Measurements from ENCODE around the gene TKT.

The TKT gene

DNA sequence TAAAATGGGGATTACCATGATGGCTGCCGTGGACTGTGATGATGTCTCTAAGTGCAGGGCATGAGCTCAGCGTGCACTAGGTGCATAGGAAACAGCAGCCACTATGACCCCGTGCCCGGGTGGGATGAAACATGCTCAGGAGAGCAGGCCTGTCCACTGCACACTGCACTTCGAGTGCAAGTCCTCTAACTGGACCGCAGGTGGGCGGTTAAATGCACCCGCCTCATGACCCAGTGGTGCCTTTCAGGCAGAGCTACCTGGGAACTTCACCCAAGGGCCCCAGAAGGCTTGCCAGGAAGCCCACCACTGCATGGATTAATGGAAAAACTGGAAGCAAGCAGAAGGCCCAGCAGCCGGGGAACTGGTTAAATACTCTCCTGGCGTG is 60.8 kb downstream of the TKT start:
- DNase-seq, result no peak

DNA sequence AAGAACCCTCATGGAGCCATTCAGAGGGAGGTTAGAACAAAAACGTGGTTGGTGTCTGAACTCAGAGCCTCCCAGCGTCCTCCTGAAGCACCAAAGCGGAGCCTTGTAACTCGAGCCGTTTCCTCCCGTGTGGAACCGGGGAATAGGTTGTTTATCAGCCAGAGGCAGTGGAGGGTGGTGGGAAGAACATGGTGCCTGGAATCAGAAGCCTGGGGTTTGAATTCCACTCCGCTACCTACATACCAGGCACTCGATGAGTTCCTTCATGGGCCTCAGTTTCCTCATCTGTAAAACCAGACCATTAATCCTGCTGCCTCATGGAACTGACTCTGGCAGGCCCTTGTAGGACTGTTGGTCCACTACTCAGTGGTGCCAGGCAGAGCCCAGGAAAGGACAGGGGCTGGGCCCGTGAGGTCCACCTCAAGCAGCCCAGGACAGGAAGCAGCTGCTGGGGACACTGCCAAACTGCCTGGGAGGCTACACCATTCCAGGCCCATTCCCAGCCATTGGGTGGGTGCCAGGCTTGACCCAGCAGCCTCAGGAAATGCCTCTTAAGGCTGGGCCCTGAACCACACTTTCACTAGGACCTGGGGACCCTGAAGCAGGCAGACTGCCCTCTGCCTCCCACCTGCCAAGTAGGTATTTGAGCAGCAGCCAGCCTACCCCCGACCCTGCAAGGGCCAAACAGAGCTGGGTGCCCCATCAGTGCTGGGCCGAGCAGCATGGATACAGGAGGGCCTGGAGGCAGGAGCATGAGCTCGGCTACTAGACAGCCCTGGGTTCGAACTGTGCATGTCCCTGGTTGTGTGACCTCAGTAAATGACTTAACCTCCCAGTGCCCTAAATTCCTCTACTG is 61.4 kb downstream of the TKT start:
- DNase-seq, result no peak

DNA sequence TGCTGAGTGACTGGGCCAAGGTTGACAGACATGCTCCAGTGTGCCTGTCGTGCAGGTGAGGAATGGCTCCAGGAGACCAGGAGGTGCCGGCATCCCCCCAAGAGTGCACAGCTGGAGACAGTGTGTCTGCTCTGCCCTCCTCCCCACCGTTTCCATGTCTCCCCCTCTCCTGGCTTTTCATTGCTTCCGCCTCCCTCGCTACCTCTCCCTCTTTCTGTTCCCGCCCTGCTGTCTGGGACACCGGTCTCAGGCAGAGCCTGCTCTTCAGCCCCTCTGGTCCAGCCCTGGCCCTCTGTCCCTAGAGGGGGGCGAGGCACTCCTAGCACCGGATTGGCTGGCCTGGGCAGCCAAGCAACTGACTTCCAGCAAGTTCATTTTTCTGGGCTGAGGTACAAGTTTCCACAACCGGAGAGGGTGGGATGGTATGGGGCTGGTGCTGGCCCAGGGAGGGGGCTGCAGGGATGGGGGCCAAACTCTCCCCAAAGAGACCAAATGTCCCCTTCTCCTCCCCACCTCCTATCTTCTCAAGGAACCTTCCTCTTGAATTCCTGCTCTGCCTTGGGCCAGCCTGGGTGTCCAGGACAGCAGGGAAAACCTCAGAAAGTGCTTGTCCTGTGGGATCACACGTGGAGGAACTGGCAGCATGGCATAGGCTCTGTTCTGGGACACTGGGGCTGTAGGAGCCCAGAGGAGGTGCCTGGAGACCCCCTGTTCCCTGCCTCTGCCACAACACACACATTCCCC is 62.2 kb downstream of the TKT start:
- no peak for DNase-seq

DNA sequence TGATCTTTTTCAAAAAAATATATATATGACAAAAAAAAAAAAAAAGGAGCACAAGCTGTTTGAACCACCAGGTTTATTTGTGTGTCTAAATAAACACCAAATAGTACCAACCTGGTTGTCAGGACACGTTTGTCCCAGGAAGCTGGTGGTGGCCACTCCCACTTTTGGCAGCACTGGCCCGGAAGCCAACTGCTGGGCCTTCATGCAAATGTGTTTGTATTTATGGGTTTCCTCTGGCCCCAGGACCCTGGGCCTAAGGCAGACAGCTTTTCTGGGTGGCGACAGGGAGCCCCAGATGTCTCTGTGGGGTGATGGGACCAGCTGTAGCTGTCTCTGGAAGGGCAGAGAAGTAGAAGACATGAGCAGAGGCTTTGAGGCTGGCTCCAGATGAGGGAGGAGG is 63.2 kb downstream of the TKT start:
- DNase-seq, result no peak

DNA sequence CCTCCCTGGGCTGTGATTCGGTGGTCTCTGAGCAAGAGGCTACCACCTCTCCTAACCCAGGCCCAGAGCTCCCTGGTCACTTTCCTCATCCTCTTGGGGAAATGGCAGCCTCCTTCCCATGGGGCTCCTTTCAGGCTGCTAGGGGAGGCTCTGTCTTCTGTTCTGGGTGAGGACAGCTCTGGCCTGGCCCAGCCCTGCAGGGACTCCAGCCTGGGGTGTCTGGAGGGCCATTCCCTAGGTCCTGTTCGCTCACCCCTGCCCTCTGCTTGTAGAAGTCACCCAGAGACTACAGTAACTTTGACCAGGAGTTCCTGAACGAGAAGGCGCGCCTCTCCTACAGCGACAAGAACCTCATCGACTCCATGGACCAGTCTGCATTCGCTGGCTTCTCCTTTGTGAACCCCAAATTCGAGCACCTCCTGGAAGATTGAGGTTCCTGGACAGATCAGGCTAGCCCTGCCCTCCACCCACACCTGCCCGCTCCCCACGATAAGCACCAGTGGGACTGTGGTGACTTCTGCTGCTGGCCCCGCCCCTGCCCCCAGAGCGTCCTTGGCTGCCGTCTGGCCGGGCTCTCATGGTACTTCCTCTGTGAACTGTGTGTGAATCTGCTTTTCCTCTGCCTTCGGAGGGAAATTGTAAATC is 63.9 kb downstream of the TKT start:
- no peak for DNase-seq

DNA sequence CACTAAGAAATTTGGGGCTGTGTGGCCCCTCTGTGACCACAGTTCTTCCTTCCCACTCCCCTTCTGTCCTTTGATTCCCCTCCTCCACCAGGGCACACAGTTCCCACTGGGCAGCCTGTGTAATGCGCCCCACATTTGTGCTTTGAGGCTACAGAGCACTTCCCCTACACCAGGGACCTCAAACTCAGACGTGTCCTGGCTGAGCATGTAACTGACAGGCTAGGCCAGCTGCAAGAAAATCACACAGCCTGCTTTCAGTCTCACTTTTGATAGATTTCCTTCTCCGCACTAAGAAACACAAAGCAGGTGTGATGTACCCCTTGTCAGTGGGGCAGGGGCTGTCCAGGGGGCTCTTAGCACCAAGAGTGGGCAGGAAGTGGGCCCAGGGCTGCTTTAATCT is 65.2 kb downstream of the TKT start:
- DNase-seq, result no peak

DNA sequence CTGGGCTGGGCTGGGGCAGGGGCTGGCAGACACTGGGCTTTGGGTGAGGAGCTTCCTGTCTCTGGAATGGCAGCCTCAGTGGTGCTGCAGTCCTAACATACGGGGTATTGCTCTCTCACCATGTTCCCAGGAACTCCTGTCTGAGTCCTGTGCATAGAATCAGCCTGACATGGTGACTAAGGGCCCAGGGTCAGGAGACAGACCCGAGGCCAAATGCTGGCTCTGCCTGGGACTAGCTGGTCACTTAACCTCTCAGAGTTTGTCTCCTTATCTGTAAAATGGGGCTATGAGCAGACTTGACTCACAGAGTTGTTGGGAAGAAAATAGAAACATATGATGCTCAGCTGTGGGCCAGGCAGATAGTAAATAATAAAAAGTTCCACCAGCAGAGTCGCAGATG is 66.5 kb downstream of the TKT start:
- no peak for DNase-seq

DNA sequence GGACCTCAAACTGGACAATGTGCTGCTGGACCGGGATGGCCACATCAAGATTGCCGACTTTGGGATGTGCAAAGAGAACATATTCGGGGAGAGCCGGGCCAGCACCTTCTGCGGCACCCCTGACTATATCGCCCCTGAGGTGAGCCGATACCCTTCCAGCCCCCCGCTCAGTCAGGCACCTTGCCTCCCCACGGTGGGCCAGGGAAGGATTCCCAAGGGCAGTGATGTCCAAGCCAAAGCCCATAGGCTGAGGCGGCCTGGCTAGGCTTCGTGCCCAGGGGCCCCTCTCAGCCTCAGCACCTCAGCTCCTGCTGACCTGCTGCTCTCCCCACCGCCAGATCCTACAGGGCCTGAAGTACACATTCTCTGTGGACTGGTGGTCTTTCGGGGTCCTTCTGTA is 67.1 kb downstream of the TKT start:
- no peak for DNase-seq

DNA sequence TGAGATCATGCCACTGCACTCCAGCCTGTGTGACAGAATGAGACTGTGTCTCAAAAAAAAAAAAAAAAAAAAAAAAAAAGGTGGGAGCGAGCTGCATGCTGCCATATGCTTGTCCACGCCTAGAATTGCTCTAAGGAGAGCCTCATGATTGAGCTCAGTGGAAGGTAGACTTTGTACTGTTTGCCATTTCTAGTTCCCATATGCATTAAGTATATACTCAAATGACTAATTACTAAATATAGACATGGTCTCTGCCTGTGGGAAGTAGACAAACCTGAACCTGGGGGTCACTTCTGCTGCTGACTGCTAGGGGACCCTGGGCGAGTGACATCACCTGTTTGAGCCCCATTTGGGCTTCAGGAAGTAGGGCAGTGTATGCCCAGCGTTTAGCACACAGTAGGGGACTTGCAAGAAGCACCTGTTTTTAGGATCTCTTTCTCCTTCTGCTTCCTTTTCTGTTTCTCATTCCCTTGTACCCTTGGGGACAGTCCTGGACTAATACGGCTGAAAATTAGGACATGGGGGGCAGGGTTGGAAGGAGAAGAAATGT is 67.6 kb downstream of the TKT start:
- DNase-seq, result no peak

DNA sequence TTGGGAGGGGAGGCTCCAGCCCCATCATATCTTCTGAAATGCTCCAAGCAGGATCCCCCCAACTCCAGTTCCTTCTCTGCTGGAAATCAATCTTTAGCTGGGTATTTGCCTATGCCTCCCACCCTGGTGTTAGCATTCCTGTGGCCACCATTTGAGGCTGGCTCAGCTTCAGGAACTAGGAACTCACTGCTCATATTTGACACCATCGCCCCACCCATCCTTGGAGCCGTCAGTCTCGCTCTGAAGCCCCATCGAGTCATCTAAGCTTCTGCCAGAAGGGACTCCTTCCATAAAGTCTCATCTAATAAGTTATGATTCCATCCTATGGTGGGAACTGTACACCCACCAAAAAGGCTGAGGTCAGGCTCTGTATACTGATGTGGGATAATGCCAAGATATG is 68.4 kb downstream of the TKT start:
- no peak for DNase-seq

DNA sequence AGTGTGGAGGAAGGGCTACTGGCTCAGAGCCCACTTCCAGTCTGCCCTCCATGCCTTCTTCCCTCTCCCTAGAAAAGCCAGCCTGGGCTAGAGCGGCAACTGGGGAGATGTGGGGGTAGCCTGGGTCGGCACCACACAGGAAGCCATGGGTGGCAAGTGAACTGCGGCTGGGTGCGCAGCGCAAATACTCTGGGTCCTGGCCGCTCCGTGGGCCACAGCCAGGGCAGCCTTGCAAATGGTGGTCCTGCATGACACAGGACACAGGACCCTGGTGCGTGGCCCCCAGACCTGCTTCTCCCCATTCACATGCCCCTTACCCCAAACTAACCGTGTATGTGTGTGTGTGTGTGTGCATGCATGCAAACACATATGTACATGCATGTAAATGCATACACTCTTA is 69.1 kb downstream of the TKT start:
- DNase-seq, result no peak

DNA sequence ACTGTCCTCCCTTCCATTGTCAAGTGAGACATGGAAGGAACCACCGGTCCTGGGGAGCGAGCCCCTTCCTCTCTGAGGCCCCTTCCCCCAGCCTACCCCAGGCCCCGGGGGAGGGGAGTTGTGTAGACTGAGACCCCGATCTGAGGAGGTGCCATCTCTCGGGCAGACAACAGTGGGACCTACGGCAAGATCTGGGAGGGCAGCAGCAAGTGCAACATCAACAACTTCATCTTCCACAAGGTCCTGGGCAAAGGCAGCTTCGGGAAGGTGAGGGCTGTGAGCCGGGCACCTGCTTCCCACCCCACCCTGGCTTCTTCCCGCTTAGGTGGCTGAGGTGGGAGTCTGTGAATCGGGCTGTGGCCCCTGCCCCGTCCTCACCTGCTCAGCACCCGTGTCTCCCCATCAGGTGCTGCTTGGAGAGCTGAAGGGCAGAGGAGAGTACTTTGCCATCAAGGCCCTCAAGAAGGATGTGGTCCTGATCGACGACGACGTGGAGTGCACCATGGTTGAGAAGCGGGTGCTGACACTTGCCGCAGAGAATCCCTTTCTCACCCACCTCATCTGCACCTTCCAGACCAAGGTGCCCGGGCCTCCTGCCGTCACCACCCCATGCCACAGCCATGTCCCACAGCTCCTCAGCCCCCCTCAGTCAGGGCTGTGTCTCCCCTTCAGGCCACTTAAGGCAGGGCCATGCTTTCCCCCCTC is 69.9 kb downstream of the TKT start:
- DNase-seq, result no peak

DNA sequence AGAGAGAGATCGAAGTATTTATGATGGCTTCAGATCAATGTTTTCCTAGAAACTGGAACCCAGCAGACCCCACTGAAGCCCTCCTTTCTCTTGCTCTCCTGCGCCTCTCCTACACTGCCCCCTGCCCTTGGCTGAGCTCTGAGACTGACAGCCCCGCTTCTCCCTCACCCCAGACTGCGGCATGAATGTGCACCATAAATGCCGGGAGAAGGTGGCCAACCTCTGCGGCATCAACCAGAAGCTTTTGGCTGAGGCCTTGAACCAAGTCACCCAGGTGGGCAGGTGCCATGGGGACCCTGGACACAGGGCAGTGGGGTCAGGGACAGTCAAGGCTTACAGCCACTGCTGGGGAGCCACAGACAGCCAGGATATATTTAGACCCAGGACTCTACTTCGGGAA is 71.1 kb downstream of the TKT start:
- no peak for DNase-seq

DNA sequence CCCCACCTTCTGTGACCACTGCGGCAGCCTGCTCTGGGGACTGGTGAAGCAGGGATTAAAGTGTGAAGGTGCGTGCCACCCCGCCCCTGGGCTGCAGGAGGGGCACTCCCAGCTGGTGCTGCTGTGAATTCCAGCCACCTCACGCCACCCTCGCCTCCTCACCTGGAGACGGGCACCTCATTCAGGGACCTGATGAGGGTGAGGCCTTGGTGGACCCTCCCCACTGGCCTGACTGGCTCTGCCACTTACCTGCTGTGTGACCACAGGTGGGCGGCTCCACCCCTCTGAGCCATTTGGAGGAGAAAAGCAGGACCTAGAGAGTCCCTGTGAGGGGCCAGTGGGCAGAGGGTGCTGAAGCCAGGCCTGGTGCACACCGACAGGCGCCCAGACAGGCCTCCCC is 72.3 kb downstream of the TKT start:
- no peak for DNase-seq

DNA sequence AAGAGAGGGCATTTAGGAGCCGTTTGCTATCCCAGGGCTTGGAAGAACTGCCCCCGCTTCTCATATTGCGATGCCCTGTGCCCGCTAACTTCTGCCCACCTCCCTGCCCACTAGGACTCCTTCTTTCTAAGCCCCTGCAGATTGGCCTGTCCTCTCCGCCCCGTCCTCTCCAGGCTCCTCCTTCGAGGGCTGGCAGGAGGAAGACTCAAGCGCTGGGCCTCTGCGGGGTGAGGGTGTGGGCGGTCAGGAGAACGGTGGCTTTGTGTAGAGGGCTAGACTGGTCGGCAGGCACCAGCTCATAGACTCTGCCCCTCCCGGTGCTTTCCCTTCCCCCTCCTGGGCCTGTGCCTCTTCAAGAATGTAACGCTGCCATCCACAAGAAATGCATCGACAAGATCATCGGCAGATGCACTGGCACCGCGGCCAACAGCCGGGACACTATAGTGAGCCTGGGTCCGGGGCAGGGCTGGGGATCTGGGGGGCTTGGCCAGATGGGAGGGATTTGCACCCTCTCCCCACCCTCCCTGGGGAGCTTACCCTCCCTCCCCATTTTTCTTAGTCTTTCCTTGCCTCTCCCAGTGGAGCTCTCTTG is 73.0 kb downstream of the TKT start:
- no peak for DNase-seq

DNA sequence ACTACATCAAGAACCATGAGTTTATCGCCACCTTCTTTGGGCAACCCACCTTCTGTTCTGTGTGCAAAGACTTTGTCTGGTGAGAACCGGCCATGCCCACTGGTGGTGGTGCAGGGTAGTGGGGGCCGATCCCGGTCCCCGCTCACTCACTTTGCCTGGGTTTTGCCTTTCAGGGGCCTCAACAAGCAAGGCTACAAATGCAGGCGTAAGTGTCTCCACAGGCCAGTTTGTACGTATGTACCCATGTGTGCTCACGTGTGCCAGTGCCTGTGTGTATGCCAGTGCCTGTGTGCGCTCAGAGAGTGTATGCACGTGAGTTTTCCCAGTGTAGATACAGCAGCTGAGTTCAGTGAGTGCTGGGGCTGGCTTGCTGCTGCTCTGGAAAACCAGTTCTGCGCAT is 74.3 kb downstream of the TKT start:
- DNase-seq, result no peak

DNA sequence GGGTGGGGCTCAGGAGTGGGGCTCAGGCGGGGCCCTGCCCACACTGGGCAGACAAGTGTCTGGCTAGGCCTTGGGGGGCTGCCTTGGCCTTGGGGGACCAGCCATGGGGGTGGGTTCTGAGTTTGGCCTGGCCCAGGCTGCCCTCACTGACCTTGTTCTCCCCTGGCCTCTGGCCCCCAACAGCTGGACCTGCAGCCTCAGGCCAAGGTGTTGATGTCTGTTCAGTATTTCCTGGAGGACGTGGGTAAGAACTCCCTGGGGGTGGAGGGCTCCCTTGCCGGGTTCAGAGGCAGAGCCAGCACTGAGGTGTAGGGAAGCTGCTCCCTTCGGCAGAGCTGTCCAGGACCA is 74.8 kb downstream of the TKT start:
- no peak for DNase-seq

DNA sequence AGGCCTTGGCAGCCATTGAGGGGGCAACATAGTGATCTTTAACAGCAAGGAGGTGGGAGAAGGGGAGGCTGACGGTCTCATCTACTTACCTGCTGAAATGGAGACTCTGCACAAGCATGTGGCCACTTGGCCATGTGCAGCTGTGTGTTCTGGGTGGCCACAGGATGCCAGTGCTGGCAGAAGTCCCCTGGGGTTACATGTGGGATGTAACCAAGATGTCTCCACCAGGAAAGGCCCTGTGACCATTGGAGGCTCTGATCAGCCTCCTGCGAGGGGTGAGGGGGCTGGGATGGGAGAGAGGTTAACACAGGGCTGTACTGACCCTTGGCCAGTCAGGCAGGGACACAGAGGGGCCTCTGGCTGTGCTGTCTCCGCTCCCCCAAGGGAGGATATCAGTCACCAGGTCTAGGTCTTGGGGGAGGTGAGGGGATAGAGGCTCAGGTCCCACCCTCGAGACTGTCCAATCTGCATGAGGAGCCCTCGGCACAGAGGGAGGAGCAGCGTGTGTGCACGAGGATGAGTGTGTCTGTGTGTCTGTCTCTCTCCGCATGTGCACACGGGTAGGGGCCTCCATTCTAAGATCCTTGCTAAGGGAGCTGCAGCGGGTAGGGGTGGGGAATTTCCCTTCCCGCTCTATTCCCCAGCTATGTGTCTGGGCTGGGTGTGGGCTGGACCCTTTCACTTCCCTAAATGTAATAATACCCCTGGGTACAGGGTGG is 75.4 kb downstream of the TKT start:
- no peak for DNase-seq

DNA sequence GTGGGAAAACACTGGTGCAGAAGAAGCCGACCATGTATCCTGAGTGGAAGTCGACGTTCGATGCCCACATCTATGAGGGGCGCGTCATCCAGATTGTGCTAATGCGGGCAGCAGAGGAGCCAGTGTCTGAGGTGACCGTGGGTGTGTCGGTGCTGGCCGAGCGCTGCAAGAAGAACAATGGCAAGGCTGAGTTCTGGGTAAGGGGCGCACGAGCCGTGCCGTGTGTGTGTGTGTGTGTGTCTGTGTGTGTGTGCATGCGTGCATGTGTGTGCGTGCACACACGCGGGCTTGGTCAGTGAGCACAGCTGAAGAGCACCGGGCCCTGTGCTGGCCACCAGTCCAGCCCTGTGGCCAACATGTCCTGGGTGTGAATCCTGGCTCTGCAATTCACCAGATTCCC is 76.2 kb downstream of the TKT start:
- no peak for DNase-seq

DNA sequence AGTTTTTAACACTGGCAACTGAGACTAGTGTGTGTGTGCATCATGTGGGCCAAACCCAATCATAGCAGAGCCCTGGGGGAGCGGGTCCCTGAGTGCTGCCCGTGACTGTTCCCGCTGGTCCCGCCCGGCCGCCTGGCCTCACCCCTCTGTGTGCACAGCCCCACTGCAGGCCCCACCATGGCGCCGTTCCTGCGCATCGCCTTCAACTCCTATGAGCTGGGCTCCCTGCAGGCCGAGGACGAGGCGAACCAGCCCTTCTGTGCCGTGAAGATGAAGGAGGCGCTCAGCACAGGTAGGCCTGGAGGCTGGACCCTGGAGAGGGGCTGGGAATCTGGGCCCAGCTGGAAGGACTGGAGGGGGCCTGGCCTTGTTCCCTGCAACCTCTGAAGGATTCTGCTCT is 77.6 kb downstream of the TKT start:
- no peak for DNase-seq

DNA sequence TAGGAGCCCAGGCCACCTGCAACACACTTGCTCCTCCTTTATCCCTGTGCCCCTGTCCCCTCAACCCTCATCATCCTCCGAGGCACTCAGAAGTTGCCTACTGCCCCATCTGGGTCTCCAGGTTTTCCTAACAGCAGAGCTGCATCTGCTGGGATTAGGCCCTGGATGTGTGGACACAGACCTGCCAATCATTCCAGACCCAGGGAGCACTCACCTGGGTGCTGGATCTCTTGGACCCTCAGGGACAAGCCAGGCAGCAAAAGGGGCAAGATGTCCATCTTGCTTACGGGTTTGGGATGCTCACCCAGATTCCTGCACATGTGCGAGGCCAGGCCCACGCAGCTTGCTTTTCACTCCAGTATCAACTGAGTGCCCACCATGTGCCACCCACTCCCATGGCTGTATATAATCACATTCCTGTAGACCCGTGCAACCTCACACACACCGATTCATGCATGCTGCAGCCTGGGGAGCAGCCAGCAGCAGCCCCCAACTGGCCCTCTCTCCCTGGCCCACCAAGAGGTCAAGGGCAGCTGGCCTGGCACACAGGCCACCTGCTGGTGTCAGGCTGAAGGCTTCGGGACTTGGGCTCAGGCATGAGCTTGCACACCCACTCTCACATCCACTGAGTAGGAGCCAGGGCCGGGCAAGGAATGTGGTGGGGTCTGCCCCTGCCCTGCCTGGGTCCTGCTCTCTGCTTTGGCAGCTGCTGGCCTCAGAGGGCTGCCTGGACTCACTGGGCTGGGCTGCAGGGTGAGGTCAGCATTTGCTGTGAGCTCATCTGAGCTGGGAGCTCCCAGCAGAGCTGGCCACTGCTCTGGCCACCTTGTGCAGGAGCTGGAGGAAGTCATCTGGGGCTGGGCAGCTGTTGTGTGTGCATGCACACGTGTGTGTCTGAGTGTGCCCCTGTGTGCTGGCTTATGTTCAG is 79.9 kb downstream of the TKT start:
- DNase-seq, result no peak

Measured in NCI-H1092 (cell line).